CD4-positive, alpha-beta T cell treated with Interleukin-15 for 4 hours (primary cell): Measurements from ENCODE around the gene UBE2E2.

Experiments
- DNase-seq: peaks from one replicate; pipeline ENCODE4 v3.0.0-alpha.2; 2020; ENCODE audit warnings: low spot score

The UBE2E2 gene

GRCh38 chr3:23193831-23194230 is 9.3 kb upstream of the UBE2E2 start:
- no peak for DNase-seq

GRCh38 chr3:23198801-23199200 is 4.3 kb upstream of the UBE2E2 start:
- DNase-seq = no peak

- DNase-seq = no peak
Observed at GRCh38 chr3:23199649-23200048, 3.5 kb upstream of the UBE2E2 start.

GRCh38 chr3:23201154-23201838 is 1.8 kb upstream of the UBE2E2 start:
- DNase-seq = no peak

GRCh38 chr3:23202203-23202920 is 765 bp upstream of the UBE2E2 start:
- no peak for DNase-seq

GRCh38 chr3:23203708-23204330 is 692 bp downstream of the UBE2E2 start:
- DNase-seq = no peak

GRCh38 chr3:23206366-23206765 is 3.2 kb downstream of the UBE2E2 start:
- no peak for DNase-seq

GRCh38 chr3:23209103-23209502 is 6.0 kb downstream of the UBE2E2 start:
- DNase-seq = no peak

- no peak for DNase-seq
Observed at GRCh38 chr3:23209747-23210487, 6.8 kb downstream of the UBE2E2 start.

- no peak for DNase-seq
Observed at GRCh38 chr3:23213813-23214212, 10.7 kb downstream of the UBE2E2 start.

GRCh38 chr3:23217872-23218554 is 14.9 kb downstream of the UBE2E2 start:
- no peak for DNase-seq

- DNase-seq = no peak
Observed at GRCh38 chr3:23219117-23219516, 16.0 kb downstream of the UBE2E2 start.

- DNase-seq = no peak
Observed at GRCh38 chr3:23219552-23219951, 16.4 kb downstream of the UBE2E2 start.

GRCh38 chr3:23221136-23221535 is 18.0 kb downstream of the UBE2E2 start:
- no peak for DNase-seq

- no peak for DNase-seq
Observed at GRCh38 chr3:23232016-23232415, 28.9 kb downstream of the UBE2E2 start.

GRCh38 chr3:23232854-23233253 is 29.7 kb downstream of the UBE2E2 start:
- no peak for DNase-seq

- DNase-seq = no peak
Observed at GRCh38 chr3:23235264-23235663, 32.1 kb downstream of the UBE2E2 start.

GRCh38 chr3:23236890-23237289 is 33.8 kb downstream of the UBE2E2 start:
- DNase-seq = no peak

GRCh38 chr3:23238156-23238555 is 35.0 kb downstream of the UBE2E2 start:
- no peak for DNase-seq

GRCh38 chr3:23238578-23238977 is 35.5 kb downstream of the UBE2E2 start:
- no peak for DNase-seq

- no peak for DNase-seq
Observed at GRCh38 chr3:23239211-23240068, 36.3 kb downstream of the UBE2E2 start.
